H1 (cell line): ENCODE data around the gene WBP4. TPM values are rescaled to one million over a fixed set of nuclear protein-coding genes. Genes with fewer than 3 reads are reported as not detected.

Experiments
- BACH1 ChIP-seq: IDR thresholded peaks from 2 replicates; pipeline ENCODE4 v1.6.1; 2012; ENCODE audit warnings: low read length, improper control_type of control experiment
- BRCA1 ChIP-seq: IDR thresholded peaks from 2 replicates; pipeline ENCODE4 v1.6.1; 2012; ENCODE audit warnings: low read depth, low read length, improper control_type of control experiment
- CHD1 ChIP-seq: IDR thresholded peaks from 2 replicates; pipeline ENCODE4 v1.6.1; 2012; ENCODE audit warnings: low read depth, low read length, improper control_type of control experiment
- CREB1 ChIP-seq: IDR thresholded peaks from 2 replicates; pipeline ENCODE4 v1.6.1; 2012; ENCODE audit warnings: inconsistent platforms
- EGR1 ChIP-seq: IDR thresholded peaks from 2 replicates; pipeline ENCODE4 v1.6.1; 2011; ENCODE audit warnings: low read depth, low read length, borderline replicate concordance
- EZH2 ChIP-seq: fragments of 200-600 bp; sonication (generic); IDR thresholded peaks from 2 replicates; pipeline ENCODE4 v1.7.1; 2012; ENCODE audit warnings: low read depth, mild to moderate bottlenecking, moderate library complexity, low read length, inconsistent platforms; ENCODE audit not compliant: severe bottlenecking
- HDAC2 ChIP-seq, 2 experiments: fragments of 300-600 bp in 1 of 2; sonication (generic) in 1 of 2; IDR thresholded peaks; 2 replicates each; pipeline ENCODE4 v1.6.1; 2011 to 2012; ENCODE audit warnings: low read depth in 2 of 2, low read length in 2 of 2, mild to moderate bottlenecking in 2 of 2, moderate library complexity in 2 of 2, borderline replicate concordance in 1 of 2, inconsistent platforms in 1 of 2
- JUN ChIP-seq: IDR thresholded peaks from 2 replicates; pipeline ENCODE4 v1.6.1; 2011; ENCODE audit warnings: low read depth, mild to moderate bottlenecking, improper control_type of control experiment, low read length
- NRF1 ChIP-seq: IDR thresholded peaks from 2 replicates; pipeline ENCODE4 v1.6.1; 2011; ENCODE audit warnings: mild to moderate bottlenecking, low read depth, low read length, improper control_type of control experiment
- TAF1 ChIP-seq: IDR thresholded peaks from 2 replicates; pipeline ENCODE4 v1.6.1; 2011; ENCODE audit warnings: mild to moderate bottlenecking, low read depth, low read length
- polyA plus RNA-seq, 7 experiments: library from polyadenylated mRNA; depleted of rRNA in 3 of 7; stranded (reverse) in 5 of 7; unstranded in 2 of 7; fragments of >200 nt in 5 of 7; fragments of 200-250 nt in 2 of 7; gene quantifications; 1 replicate in 5 of 7; 2 replicates in 1 of 7; 4 replicates in 1 of 7; pipeline versions ENCODE4 v1.2.1 to v1.2.3, GENCODE V29; 2011 to 2013; ENCODE audit warnings: missing spikeins in 2 of 7, mixed read lengths in 2 of 7
- total RNA-seq: library from RNA; stranded (reverse); fragmentation: NEBNext Ultra II Directional; extraction: Animal tissue kit (Norgen Biotek cat#: 25700); gene quantifications from 2 replicates; pipeline ENCODE4 v1.2.1, GENCODE V29; 2021
- TF ChIP-seq, protein P1 (sequence below): fragments of 300-600 bp; sonication (generic); IDR thresholded peaks from 2 replicates; pipeline ENCODE4 v1.7.1; 2012; ENCODE audit warnings: low read length, moderate library complexity, mild to moderate bottlenecking, inconsistent platforms; ENCODE audit not compliant: insufficient replicate concordance

Gene WBP4
- total and polyA plus RNA-seq, 2 of the 8 experiments (the other 6 are each of a cell fraction or from before 2014, with no cell fraction given): 3.0 to 10.0 TPM

DNA sequence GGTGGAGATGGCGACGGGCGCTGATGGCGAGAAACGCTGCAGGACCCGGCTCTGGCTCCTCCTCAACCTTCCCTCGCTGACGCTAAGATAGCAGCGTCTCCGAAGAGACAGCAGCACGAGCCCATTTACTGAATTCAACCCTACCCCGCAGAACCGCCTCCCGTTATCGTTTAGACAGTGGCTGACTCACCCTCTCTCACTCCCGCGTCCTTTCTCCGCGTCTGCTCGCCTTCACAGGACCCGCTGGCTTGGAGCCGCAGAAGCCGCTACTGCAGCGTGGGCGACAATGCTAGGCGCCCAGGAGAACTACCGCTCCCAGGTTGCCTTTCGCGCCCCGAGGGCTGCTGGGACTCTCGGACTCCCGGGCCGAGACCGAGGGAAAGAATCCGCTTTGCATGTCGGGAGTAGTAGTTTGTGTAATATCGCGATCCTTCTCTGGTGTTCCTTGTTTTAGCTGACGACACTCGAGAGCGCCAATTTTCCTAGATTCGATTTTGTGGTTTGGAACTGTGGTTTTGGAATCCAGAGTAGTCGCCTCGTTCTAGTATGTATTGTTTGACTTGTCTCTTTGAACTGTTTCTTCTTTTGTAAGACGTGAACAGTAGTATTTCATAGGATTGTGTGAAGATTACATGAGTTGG, 71.3 kb downstream of the WBP4 start, which contains the start of gene KBTBD6 (continued):
- peak; percentile 92; the same call in 1 of the 2 replicates for TF ChIP-seq EGR1
- TF ChIP-seq BACH1: peak; percentile 32; the same call in 1 of the 2 replicates
- TF ChIP-seq, protein P1, sequence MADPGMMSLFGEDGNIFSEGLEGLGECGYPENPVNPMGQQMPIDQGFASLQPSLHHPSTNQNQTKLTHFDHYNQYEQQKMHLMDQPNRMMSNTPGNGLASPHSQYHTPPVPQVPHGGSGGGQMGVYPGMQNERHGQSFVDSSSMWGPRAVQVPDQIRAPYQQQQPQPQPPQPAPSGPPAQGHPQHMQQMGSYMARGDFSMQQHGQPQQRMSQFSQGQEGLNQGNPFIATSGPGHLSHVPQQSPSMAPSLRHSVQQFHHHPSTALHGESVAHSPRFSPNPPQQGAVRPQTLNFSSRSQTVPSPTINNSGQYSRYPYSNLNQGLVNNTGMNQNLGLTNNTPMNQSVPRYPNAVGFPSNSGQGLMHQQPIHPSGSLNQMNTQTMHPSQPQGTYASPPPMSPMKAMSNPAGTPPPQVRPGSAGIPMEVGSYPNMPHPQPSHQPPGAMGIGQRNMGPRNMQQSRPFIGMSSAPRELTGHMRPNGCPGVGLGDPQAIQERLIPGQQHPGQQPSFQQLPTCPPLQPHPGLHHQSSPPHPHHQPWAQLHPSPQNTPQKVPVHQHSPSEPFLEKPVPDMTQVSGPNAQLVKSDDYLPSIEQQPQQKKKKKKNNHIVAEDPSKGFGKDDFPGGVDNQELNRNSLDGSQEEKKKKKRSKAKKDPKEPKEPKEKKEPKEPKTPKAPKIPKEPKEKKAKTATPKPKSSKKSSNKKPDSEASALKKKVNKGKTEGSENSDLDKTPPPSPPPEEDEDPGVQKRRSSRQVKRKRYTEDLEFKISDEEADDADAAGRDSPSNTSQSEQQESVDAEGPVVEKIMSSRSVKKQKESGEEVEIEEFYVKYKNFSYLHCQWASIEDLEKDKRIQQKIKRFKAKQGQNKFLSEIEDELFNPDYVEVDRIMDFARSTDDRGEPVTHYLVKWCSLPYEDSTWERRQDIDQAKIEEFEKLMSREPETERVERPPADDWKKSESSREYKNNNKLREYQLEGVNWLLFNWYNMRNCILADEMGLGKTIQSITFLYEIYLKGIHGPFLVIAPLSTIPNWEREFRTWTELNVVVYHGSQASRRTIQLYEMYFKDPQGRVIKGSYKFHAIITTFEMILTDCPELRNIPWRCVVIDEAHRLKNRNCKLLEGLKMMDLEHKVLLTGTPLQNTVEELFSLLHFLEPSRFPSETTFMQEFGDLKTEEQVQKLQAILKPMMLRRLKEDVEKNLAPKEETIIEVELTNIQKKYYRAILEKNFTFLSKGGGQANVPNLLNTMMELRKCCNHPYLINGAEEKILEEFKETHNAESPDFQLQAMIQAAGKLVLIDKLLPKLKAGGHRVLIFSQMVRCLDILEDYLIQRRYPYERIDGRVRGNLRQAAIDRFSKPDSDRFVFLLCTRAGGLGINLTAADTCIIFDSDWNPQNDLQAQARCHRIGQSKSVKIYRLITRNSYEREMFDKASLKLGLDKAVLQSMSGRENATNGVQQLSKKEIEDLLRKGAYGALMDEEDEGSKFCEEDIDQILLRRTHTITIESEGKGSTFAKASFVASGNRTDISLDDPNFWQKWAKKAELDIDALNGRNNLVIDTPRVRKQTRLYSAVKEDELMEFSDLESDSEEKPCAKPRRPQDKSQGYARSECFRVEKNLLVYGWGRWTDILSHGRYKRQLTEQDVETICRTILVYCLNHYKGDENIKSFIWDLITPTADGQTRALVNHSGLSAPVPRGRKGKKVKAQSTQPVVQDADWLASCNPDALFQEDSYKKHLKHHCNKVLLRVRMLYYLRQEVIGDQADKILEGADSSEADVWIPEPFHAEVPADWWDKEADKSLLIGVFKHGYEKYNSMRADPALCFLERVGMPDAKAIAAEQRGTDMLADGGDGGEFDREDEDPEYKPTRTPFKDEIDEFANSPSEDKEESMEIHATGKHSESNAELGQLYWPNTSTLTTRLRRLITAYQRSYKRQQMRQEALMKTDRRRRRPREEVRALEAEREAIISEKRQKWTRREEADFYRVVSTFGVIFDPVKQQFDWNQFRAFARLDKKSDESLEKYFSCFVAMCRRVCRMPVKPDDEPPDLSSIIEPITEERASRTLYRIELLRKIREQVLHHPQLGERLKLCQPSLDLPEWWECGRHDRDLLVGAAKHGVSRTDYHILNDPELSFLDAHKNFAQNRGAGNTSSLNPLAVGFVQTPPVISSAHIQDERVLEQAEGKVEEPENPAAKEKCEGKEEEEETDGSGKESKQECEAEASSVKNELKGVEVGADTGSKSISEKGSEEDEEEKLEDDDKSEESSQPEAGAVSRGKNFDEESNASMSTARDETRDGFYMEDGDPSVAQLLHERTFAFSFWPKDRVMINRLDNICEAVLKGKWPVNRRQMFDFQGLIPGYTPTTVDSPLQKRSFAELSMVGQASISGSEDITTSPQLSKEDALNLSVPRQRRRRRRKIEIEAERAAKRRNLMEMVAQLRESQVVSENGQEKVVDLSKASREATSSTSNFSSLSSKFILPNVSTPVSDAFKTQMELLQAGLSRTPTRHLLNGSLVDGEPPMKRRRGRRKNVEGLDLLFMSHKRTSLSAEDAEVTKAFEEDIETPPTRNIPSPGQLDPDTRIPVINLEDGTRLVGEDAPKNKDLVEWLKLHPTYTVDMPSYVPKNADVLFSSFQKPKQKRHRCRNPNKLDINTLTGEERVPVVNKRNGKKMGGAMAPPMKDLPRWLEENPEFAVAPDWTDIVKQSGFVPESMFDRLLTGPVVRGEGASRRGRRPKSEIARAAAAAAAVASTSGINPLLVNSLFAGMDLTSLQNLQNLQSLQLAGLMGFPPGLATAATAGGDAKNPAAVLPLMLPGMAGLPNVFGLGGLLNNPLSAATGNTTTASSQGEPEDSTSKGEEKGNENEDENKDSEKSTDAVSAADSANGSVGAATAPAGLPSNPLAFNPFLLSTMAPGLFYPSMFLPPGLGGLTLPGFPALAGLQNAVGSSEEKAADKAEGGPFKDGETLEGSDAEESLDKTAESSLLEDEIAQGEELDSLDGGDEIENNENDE: no peak
- no peak for TF ChIP-seq NRF1
- peak; percentile 86 for TF ChIP-seq BRCA1
- peak; percentile 94 for TF ChIP-seq CREB1
- no peak for TF ChIP-seq JUN
- TF ChIP-seq HDAC2 (IDR thresholded peaks at IDR 0.05; ENCODE audit: borderline replicate concordance in 1 of 2, low read depth in 2 of 2, low read length in 2 of 2): no peak
- TF ChIP-seq EZH2: no peak
- TF ChIP-seq CHD1: no peak
- peak; percentile 88 for TF ChIP-seq TAF1
